ENCODE measurements around the gene TCF12.

TCF12 gene

DNA sequence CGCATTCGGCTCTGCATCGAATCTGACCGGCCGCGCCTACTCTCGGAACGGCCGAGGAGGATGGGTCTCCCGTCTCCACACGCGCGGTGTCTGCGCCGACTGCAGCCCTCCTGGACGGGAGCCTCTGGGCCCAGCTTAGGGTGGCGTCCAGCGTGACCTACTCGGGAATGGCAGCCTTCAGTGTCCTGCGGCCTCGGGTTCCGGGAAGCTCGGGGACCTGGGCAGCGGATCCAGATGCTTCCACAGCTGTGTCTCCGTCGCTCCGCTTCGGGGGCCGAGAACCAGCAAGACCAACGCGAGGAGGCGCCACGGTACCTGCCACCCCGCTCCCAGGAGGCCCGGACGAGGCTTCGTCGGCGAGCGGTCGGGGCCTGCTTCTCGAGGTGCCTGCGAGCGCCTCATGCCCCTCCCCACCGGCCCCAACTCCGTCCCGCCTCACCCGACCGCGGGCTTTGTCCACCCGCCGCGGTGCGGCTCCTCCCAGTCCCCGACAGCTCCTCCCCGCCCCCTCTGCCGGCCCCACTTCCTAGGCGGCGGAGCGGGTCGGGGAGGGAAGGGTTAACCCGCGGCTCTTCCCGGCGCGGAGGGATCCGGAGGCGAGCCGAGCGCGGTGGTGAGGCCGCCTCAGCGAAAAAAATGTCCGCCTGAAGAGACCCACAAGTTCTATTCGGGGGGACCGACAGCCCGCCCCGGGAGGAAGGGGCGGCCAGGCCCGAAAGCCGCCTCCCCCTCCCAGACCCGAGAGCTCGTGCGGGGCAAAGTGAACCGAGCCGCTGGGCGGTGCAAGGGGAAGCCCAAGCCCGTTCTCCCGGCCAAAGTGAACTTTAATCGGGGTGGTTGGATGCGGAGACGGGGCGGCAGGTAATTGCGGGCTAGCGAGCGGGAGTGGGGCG lies at the start of gene TCF12:
TSS of gene TCF12 (plus strand) at position 599 of the 893 bp plus-strand sequence. CDS start 1,270 bp downstream, outside the sequence.
- DNase-seq (ENCODE audit: low spot score): peak; percentile 90

DNA sequence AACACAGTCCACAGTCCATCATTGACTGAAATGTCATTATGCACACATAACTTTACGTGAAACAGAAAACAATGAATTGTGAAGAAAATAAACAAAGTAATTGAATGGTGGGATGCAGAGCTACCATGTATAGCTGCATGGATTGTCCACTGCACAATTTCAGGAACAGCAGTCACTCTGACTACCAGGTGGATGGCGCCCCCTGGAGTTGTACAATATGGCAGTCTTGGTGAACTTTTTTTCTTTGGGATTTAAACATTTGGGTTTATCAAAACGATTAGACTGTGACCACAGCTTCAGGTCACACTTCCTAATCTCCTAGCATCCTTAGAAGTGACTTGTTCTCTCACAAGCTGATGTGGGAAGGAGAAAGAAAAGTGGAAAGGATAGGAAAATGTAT lies 48.9 kb upstream of the TCF12 start:
- DNase-seq (ENCODE audit: low spot score): peak; percentile 36

DNA sequence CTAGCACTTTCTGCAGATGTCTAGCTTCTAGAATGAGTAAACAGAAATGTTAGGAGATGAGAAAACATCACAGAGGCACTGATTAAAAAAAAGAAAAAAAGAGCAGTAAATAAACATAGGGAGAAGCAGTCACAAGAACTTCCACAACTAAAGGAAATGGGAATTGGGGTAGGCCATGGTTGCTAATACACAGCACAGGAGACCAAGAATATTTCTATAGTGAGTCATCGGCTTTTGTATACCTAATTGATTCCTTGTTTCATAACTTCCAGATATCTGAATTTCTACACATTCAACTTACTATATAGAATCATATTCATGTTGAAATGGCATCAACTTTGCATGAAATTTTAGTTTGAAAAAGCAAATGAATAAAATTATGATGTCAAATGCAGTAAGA lies 47.3 kb upstream of the TCF12 start:
- no peak for DNase-seq (ENCODE audit: low spot score)

DNA sequence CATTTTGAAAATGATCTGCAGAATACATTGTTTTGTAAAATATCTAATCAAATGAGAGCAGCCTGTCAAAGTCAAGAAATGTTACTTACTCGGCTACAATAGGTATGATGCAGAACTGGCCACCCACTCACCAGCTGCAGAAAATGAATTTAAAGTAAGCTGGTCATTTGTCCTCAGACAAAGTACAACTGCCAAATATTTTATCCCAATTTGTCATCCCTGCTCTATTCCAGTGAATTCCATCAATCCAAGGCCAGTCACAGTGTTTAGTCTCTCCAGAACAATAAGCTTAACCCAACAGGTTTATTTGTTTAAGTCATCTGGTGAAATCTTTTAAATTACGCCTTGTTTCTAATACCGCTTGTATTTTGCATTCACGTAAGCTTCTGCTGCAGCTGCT lies 46.6 kb upstream of the TCF12 start:
- no peak for DNase-seq (ENCODE audit: low spot score)

DNA sequence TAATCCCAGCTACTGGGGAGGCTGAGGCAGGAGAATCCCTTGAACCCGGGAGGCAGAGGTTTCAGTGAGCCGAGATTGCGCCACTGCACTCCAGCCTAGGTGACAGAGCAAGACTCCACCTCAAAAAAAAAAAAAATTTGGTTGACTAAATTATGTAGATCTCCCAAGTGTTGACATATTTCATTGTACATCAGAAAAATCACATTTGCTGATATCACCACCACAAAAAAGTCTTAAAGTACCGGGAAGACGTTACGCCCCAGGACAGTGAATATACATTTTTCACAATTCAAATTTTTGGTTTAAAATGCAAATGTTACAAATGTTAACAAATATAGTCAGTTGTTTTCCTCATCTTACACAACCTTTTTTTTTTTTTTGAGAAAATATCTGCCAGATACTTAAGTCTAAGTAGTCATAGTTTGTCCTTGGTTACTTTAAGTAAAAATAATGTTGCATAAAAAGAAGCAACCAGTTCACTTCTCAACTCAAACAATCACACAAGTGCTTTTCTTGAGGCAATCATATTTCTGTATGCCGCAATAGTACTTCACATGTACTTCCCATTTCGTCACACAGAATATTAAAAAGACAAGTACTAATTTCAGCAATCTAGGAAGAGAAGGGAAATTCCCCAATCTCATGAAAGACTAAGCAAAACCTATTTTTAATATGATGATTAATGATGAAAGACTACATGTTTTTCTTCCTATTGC lies 41.0 kb upstream of the TCF12 start:
- DNase-seq (ENCODE audit: low spot score): no peak

DNA sequence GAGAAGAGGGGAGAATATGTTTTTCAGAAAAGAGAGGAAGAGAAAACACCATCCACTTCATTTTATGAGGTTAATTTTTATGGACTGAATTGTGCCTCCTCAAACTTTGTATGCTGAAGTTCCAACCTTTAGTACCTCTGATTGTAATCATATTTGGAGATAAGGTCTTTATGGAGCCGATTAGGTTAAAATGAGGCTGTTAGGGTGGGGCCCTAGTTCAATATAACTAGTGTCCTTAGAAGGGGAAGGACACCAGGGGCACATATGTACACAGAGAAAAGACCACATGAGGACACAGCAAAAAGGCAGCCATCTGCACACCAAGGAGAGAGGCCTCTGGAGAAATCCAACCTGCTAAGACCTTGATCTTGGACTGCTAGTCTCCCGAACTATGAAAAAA lies 38.9 kb upstream of the TCF12 start:
- no peak for DNase-seq (ENCODE audit: low spot score)

DNA sequence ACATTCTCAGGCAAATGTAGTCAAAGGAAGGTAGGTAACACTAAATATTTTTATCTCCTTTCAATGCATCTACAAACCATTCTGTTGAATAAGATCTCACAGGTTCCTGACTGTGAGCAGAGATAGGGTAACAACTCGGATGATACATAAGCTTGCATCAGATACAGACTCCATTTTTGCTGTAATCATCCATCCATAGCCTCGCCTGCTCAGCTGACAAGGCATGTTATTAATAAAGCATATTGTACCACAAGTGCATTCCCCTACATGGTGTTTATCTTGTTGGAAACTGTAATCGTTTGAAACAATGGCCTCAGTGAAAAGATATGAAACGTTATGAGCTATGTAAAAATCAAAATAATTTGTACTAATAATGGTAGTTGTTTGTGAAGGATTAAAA lies 35.4 kb upstream of the TCF12 start:
- DNase-seq (ENCODE audit: low spot score): no peak

DNA sequence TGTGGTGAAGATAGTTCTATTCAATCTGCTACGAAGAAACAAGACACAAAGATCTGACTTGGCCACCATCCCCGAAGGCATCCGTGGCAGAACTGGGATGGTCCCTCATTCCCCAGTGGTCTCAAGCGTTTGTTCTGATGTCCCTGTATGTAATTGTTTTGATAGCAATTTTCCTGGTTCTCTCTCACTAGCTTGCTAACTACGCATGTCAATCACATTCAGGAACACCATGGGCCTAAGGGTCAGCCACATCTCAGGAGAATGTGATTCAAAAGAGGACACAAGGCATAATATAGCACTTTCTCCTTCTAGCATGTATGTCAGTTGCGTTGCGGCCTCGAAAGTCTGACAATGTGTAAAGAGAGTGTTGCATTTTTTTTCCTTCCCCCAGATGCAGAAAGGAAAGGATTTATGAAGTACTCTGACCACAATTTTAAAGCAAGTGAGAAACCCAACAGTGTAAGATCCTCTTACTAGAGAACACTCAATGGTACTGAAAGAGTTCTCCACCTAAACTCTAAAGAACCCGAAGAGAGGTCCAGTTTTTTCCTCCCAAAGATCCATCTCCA lies 32.0 kb upstream of the TCF12 start:
- DNase-seq (ENCODE audit: low spot score): peak; percentile 16

DNA sequence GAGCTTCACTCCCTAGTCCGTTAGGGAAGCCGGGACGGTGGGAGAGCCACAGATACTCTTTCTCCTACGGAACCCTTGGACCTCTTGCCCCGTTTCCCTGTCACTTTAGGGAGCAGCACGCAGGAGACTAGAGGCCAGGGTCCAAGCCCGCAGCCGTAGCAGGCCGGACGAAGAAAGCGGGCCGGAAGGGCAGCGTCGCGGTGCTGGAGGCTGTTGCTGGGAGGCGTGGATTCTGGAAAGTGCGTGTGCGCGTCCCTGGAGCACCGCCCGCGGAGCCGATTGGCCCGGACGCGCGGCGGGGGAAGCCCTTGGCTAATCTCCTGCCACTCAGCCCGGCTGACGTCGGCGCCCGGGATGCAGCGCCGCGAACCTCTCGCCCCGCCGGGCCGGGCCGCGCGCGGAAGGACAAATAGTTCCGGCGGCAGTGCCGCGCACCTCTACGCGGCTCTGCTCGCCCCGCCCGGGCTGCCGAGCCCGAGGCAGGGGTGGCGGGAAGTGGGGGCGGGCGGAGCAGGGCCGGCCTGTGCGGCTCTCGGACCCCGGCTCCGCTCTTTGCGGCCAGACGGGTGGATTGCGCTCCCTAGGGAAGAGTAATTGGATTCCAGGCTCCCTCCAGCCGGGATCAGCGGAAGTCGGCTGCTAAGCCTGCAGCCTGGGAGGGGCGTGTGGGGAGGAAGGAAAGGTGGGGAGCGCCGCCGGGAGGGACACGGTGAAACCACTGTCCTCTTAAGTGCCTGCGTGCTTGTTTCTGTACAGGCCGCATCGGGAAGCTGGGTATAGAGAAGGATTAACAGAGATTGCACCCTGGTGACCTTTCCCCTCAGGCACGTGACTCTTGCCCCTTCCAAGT lies 31.3 kb upstream of the TCF12 start:
- DNase-seq (ENCODE audit: low spot score): peak; percentile 97

DNA sequence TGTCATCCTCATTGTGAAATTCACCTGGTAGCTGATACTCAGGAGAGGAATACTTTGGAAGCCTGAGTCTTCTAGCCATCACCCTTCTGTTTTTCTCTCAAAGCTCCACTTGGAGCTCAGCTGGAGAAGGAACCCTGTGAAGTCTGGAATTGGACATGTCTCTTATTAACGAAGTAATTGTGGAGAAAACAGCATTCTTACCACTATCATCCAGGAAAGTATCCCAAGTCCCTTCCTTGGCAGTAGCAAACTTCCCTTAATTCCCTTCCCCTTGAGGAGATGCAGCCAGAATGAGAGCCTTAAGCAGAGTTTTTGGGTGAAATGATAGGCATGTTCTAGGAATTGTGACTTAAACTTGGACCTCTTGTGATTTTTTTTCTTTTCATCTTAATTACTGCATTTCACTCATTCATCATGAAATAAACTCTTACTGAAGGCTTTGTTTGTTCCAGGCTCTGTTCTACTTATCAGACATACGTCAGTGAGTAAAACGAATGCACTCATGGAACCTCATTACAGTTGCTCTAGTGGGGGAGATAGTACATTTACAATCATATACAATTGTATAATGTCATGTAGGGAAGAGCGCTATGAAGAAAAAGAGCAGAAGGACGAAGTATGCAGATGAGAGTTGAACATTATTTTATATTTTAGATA lies 30.5 kb upstream of the TCF12 start:
- no peak for DNase-seq (ENCODE audit: low spot score)

DNA sequence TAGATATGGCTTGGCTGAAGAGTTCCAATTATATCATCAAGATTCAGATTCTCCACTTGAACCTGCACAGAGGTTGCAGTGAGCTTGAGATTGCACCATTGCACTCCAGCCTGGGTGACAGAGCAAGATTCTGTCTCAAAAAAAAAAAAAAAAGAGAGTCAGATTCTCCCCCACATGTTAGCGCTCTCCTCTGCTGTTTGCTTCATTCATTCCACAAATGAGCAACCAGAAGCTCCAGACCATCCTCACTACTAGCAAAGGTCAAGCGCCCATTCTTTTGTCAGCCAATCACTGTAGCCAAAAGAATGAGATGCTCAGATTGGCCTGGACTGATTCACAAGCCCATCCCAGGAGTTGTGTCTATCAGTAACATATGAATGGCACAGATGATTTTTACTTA lies 28.4 kb upstream of the TCF12 start:
- no peak for DNase-seq (ENCODE audit: low spot score)

DNA sequence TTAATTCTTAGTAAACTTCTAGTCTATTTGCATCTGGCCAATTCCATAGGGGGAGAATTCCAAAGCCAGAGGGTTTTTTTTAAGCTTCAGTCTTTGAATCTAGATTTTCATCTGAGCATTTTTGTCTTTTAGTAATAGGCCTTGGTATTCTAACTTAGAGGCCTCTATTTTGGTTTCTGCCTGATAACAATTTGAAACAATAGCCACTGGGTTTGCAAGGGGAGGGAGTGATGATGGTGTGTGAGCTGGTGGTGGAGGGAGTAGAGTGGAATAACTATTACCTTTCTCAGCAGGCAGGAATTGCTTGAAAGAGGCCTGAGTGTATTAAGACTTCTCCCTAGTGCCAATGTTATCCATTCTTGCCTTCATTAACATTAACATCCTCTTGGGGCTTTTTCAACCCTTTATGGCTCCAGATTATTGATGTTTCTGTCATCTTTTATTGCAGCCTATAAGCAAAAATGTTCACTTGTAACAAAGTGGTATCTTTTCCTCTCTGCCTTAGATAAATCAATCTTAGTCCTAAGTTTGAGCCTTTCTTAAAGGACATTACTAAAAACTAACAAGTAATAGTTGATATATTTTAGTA lies 26.5 kb upstream of the TCF12 start:
- DNase-seq (ENCODE audit: low spot score): no peak

DNA sequence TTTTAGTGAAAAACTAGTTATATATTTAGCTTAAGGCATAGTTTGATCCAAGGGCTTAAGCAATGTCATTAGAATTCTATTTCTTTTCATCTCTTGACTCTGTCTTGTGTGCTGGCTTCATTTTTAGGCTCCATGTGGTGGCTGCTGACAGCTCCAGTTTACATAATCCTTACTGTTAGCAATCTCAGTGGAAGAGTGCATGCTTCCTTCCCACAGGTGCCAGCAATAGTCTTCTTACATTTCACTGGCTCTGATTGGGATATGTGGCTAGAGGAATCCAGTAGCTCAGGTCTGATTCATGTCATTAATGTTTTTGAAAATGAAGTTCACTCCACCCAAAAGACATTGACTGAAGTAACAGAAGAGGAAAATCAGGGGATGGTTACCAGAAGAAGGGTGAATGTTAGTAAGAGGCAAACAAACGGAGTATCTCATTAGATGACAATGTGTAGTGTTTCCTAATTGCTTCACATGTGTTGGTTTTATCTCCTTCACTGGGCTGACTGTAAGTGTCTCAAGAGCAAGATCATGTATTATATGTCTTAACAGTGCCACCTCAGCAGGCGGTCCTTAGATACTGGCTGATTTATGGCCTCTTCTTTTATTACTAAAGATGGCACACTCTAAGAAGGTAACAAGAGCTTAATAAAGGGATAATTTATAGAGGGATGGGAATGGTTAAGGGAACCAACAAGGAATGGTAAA lies 25.6 kb upstream of the TCF12 start:
- DNase-seq (ENCODE audit: low spot score): no peak

DNA sequence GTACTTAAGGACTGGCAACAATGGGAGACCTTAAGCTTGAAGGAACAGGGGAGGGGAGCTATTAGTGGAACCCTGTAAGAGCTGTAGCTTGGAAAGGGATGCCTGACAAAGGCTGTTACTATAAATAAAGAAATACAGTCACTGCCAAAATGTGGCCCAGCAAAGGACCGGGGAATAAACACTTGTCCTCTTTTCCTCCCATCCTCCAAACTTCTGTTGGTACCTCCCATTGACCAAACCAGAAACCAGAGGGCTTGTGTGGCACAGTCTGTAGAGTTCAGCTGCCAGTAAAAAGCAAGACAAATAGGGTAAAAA lies 25.1 kb upstream of the TCF12 start:
- DNase-seq (ENCODE audit: low spot score): no peak

DNA sequence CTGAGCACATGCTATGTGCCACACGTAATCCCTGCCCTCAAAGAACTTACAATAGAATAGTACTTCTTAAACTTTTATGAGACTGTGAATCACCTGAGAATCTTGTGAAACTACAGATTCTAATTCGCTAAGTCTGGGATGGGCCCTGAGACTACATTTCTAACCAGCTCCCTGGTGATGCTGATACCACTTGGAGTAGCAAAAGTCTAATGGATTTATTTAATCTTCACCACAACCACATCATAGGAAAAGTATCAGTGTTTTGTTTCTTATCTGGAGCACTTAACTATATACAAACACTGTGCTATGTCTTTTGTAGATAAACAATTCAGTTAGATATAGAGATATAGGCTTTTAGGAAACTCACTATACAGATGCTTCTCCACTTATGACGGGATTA lies 23.8 kb upstream of the TCF12 start:
- DNase-seq (ENCODE audit: low spot score): no peak

DNA sequence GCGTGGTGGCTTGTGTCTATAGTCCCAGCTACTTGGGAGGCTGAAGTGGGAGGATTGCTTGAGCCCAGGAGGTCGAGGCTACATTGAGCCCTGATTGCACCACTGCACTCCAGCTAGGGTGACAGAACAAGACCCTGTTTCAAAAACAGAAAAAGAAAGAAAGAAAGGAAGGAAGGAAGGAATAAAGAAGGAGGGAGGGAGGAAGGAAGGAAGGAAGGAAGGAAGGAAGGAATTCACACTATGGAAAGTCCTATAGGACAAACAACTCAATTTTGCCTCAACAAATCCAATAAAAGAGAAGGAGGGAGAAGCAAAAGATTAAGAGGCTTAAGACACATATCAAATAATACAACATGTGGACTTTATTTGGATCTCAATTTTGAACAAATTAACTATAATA lies 16.5 kb upstream of the TCF12 start:
- no peak for DNase-seq (ENCODE audit: low spot score)

DNA sequence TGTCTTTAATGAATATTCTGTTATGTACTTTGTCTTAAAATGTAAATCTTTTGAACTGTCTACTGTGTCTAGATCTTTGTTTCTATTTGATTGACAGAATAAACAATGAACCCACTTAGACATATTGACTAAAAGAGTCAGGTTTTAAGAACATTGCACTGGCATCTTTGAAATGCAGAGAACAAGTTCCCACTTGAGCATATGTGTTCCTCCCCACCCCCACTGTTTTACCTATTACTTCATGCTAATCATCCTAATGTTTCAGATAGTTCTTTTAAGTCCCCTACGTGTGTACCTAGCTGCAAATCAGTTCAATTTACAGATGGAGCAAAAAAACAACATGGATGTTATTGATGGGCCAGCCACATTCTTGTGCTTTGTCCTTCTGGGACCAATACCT lies 11.7 kb upstream of the TCF12 start:
- DNase-seq (ENCODE audit: low spot score): no peak

DNA sequence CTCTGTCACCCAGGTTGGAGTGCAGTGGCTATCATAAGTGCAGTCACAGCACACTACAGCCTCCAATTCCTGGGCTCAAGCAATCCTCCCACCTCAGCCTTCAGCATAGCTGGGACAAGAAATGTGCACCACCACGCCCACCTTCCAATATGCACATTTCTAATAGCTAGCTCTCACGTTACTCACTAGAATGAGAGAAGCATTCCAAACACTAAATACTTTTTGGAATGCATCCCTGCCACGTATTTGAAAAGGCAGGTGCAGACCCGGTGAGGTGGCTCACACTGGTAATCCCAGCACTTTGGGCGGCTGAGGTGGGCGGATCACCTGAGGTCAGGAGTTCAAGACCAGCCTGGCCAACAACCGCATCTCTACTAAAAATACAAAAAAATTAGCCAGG lies 7.6 kb upstream of the TCF12 start:
- DNase-seq (ENCODE audit: low spot score): no peak

DNA sequence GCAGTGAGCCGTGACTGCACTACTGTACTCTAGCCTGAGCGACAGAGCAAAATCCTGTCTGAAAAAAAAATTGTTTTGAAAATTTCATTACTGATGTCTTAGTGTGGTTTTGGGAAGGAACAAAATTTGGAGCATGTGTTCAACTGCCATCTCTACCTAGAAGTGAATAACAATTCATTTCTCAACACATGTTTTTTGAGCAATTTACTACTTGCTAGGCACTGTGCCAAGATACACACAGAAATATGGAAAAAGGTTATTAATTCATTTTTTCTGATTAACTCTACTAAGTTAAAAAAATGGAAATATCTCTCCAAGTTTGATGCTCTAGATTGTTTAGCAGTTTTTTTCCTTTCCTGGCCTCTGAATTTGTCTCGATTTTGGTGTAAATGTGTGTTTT lies 5.2 kb upstream of the TCF12 start:
- no peak for DNase-seq (ENCODE audit: low spot score)

DNA sequence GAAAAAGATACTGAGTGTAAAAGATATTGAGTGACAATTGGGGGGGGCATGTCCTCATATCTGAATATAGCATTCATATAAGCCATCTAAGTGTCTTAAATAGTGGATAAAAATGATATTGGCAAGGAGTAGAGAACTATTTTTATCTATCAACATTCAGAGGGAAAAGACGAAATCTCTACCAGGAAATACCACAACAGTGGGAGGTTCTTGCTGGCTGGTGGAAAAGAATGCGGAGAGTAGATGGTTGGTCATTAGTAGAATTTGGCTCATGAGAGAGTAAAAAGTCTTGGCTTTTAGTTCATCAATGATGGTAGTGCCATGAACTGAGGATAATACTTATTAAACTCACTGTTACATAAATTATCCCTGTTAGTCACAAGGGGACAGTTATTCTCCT lies 4.8 kb upstream of the TCF12 start:
- DNase-seq (ENCODE audit: low spot score): no peak

DNA sequence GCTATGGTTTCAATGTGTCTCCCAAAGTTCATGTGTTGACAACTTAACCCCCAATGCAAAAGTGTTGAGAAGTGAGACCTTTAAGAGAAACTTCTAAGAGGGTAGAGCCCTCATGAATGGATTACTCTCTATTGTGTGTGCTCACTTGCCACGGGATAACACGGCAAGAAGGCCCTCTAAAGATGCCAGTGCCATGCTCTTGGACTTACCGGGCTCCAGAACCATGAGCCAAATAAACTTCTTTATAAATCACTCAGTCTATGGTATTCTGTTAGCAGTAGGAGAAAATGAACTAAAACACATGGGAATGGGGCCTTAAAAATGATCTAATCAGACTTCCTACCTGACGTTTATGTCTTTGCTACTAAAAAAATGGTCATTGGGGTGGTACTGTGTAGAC lies 2.6 kb upstream of the TCF12 start:
- no peak for DNase-seq (ENCODE audit: low spot score)
